GM19025 (cell line): Measurements from ENCODE around the gene ZNF653.

Experiments used
- ATAC-seq: cut with Tn5 transposase; IDR thresholded peaks from one replicate; pipeline ENCODE4 v1.9.1; 2021; ENCODE audit warnings: mild to moderate bottlenecking, low read depth, moderate library complexity; ENCODE audit not compliant: unreplicated experiment

ZNF653 gene, protein sequence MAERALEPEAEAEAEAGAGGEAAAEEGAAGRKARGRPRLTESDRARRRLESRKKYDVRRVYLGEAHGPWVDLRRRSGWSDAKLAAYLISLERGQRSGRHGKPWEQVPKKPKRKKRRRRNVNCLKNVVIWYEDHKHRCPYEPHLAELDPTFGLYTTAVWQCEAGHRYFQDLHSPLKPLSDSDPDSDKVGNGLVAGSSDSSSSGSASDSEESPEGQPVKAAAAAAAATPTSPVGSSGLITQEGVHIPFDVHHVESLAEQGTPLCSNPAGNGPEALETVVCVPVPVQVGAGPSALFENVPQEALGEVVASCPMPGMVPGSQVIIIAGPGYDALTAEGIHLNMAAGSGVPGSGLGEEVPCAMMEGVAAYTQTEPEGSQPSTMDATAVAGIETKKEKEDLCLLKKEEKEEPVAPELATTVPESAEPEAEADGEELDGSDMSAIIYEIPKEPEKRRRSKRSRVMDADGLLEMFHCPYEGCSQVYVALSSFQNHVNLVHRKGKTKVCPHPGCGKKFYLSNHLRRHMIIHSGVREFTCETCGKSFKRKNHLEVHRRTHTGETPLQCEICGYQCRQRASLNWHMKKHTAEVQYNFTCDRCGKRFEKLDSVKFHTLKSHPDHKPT

DNA sequence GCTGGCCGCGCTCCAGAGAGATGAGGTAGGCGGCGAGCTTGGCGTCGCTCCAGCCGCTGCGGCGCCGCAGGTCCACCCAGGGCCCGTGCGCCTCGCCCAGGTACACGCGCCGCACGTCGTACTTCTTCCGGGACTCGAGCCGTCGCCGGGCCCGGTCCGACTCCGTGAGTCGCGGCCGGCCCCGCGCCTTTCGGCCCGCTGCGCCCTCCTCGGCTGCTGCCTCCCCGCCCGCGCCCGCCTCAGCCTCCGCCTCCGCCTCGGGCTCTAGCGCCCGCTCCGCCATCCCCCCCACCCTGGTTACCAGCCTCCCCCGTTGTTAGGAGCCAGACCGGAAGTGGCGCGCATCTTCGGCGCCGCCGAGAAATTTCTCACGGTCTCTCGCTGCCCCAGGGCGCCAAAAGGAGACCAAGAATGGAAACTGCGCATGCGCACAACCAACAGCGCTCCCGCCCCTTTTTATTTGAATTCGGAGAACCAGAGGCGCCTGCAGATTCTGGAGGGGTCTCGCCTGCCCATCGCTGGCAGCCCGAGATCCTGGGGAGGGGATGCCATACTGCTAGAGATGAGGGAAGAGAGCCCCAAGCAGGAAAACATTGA is at the start of gene ZNF653:
Gene ZNF653 (minus strand): TSS at position 336 of the 597 bp plus-strand sequence. CDS start 53 bp downstream, at position 283.
- ATAC-seq, result peak; percentile 47

DNA sequence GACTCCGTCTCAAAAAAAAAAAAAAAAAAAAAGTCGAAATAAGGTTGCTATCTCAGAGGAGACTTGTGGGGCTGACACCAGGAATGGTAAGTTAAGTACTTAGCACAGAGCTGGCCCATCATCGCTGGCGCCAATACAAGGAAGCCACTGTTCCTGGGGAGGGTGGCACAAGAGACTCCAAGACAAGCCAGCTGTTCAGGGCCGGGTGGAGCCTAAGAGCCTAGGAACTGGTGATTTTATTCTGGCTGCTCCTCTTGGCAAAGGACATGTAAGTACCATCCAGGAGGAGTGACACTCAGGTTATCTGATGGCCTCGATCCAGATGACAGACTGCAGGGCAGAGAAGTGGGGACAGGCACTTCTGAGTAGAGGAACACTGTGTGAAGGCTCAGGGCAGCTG is 49.6 kb upstream of the ZNF653 start:
- no peak for ATAC-seq

DNA sequence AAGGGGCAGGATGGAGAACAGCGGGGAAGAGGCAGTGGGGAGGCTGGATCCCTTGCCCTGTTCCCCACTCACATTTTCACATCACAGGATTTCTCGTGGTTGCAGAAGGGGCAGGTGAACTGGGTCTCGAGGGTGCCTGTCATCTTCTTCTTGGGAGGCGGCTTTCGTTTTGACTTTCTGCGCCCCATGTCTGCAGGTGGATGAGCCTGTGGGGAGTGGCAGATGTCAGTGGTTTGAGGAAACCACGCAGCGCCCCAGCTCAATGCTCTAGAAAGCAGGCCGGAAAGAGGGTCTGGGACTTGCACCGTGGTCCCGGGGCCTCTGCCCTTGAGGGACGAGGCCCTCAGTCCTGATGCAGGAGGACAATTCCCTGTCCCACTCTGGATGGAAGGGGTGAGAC is 48.5 kb upstream of the ZNF653 start:
- ATAC-seq, result no peak

DNA sequence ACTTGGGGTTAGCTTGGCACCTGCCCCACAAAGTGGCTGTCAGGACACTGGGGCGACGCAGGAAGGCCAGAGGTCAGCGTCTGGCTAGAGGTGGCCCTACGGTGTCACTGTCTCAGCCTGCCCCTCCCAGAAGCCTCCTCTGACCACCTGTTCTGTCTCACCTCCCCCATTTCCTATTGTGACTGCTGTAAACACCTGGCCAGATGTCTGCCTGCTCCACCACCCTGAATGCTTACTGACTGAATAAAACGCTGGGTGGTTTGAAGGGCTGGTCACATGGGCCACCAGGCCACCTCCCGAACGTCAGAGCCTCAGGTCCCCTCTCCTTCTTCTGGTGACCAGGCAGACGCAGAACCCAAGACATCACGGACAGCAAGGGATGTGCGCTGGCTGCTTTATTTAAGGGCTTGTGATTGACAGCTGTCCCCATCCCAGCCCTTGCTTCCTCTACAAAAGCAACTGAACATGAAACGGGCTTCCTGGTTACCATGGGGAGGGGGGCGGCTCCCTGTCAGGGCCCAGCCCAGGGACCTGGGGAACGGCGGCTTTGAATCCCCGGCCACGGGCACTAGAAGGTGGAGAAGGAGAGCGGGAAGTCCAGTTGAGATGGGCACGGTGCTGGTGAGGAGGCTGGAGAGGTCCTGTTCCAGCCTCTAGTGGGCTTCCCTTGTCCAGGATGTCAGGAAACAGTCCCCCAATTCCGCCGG is 47.2 kb upstream of the ZNF653 start:
- ATAC-seq, result no peak

DNA sequence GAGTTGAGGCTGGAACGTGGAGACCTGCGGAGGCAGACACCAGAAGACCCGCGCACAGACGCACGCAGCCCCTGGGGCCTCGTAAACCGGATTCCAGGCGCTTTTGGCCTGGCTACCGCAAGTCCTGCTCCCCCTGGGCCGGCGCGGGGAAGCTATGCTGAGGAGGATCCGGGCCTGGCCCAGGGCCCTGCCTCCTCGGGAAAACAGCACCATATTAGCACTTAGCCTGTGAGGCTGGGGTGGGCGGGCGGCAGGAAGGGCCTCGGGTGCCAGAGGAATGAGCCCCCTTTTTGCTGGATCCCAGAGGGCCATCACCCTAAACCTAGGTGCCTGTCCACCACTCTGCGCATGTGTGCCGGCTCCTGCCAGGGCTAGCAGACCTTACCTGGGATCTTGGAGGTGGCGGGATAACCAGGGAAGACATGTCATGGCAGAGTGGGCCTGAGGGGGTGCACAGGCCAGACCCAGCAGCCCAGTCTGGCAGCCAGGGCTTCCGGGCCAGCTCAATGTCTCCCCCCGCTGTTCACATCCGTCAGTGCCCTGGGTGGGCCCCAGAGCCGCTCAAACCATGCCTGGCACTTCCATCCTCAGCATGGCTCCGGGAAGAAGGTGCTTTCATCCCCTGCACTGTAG is 46.1 kb upstream of the ZNF653 start:
- no peak for ATAC-seq

DNA sequence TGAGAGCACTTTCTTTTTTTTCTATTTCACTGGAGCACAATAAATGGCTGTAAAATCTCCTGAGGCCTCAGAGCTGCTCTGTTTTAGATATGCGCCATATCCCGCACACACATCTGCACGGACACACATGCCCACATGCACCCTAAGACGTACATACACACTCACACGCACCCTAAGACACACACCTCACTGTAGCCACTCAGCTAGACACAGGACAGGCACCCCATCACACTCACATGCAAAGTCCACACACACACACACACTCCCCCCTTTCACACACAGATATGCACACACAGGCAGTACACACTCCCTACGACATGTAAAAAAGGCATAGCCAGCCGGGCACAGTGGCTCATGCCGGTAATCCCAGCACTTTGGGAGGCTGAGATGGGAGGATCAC is 44.6 kb upstream of the ZNF653 start:
- ATAC-seq, result no peak

DNA sequence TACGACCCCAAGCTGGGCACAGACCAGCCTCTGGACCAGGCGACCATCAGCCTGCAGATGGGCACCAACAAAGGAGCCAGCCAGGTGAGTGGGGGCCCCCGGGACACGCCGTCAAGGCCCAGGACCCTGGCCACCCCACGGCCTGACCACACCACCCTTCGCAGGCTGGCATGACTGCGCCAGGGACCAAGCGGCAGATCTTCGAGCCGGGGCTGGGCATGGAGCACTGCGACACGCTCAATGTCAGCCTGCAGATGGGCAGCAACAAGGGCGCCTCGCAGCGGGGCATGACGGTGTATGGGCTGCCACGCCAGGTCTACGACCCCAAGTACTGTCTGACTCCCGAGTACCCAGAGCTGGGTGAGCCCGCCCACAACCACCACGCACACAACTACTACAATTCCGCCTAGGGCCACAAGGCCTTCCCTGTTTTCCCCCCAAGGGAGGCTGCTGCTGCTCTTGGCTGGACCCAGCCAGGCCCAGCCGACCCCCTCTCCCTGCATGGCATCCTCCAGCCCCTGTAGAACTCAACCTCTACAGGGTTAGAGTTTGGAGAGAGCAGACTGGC is 43.8 kb upstream of the ZNF653 start:
- ATAC-seq, result no peak

DNA sequence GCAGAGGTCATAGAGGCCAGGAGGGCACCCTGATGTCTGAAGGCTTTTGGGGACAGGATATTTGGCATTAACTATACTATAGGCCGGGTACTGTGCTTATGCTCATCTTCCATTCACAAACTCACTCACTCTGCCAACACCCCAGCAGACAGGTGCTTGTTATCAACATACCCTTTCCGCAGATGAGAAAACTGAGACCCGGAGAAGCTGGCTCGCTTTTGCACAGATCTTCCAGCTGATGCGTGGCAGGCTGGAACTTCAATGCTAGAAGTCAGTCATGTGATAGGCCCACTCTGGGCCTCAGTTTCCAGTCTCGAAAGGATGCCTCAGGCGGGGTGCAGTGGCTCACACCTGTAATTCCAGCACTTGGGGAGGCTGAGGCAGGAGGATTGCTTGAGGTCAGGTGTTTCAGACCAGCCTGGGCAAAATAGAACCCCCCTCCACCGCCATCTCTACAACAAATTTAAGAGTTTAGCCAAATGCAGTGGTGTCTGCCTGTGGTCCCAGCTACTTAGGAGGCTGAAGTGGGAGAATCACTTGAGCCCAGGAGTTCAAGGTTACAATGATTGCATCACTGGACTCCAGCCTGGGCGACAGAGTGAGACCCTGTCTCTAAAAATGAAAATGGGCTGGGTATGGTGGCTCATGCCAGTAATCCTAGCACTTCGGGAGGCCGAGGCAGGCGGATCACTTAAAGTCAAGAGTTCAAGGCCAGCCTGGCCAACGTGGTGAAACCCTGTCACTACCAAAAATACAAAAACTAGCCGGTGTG is 42.5 kb upstream of the ZNF653 start:
- no peak for ATAC-seq

DNA sequence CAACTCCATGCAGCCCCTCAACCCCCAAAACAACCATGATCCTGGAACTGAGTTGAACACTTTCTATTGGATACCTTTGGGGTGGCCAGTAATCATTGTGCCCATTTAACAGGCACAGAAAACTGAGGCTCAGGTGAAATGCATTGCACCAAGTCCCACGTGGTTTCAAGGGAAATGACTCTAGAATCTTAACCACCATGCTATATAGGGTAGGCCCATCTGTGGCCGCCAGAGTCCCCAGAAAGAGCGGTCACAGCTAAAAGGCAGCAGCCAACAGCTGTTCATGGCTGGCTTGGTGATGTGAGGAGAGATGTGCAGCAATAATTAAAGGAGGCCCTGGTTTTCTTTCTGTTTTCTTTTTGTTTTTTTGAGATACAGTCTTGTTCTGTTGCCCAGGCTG is 35.6 kb upstream of the ZNF653 start:
- ATAC-seq, result no peak

DNA sequence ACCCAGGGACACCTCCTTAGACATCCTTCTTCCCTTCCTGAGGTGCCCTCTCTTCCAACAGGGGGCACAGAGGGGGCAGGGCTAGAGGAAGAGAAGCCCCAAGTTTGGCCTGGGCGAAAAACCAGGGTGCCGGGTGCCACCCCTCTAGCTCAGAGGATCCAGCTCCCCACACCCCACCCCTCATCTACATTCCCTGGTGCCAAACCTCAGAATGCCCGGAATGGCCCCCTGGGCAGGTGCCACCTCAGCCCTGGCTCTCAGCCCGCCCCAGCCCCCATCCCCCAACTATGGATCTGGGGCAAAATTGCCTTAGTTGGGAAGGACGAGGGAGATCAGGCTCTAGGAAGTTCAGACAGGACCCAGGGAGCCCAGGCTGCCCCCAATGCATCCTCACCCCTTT is 35.0 kb upstream of the ZNF653 start:
- no peak for ATAC-seq

DNA sequence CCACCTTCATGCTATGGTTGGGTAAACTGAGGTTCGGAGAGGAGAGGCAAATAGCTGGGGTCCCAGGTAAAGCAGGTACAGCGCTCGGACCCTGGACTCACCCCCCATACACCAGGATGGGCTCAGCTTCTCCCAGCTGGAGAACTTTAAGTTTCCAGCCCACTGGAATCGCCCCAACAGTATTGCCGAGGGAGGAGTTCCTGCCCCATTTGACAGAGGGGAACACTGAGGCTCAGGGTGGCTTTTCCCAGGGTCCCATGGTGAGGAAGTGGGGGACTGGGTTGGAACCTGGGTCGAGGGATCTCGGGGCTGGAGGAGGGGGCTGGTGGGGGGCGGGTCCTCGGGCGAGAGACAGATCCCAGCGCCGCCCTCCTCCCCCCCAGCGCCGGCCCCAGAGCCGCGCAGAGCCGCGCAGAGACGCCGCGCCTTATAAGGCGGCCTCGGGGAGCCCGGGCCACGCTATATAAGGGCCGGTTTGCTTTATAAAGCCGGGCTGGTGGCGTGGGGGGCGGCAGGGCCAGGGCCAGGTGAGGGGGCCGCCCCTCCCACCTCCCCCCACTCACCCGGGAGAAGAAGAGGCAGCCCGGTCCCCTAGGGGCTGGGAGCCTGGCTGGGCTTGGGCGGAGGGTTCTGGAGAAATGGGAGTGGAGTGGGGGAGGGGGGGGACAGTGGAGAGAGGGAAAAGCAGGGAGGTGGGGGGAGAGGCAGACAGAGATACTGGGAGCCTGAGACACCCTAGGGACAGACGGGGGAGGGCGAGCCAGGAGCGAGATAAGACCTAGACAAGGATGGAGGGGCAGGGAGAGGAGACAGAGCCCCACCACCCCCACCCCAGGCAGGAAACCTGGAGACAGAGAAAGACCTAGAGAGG is 34.1 kb upstream of the ZNF653 start:
- no peak for ATAC-seq

DNA sequence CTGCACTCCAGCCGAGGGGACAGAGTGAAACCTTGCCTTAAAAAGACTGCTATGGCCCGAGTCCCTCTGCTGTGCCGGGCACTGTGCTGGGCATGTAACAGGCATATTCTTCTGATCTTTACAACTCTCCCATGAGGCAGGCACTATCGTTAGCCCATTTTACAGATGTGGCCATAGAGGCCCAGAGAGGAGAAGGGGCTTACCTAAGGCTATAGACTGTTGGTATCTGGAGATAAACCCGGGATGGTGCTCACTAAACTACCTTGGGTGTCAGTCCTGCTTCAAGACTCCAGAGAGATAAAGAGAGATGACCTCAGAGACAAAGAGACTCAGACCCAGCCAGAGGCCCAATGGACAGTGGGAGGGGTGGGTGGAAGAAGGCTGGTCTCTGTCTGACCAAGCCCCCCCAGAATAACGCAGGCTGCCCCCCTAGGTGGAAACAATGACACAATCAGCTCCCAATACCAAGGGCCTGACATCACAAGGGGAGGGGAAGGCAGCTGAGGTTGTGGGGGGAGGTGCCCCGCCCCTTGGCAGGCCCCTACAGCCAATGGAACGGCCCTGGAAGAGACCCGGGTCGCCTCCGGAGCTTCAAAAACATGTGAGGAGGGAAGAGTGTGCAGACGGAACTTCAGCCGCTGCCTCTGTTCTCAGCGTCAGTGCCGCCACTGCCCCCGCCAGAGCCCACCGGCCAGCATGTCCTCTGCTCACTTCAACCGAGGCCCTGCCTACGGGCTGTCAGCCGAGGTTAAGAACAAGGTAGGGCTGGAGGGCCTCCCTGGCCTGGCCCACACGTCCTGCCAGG is 32.8 kb upstream of the ZNF653 start, which contains the start of gene CNN1:
Gene CNN1 (plus strand): TSS at position 620 of the 805 bp plus-strand sequence. CDS start 77 bp downstream, at position 697.
- no peak for ATAC-seq

DNA sequence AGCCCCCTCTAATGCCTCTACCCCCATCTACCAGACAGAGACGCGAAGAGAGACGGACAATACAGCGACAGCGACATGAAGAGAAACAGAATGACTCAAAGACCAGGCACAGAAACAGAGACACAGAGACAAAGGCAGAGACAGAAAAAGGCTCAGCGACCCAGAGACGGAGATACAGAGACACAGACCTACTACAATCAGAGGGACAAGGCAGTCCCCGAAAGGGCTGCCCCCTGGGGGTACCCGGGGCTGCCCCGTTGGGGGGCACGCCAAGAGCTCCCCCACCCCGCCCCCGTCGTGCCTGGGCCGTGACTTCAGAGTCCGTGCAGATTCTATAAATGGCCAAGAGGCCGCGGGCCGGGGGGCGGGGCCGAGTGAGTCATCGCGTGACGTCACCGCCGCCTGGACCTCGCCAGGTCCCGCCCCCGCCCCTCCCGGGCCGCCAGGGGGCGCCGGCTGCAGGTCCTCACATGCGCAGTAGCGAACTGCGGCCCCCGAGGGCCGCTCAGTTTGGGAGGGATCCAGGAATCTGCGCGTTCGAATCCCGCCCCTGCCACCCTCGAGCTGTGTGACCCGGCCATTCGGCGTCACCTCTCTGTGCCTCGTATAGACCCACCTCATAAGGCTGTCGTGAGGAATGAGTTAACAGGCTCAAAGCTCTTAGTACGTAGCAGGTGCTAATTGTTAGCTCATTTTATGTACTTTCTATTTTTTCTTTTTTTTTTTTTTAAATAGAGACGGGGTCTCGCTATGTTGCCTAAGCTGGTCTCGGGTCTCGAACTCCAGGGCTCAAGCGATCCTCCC is 30.4 kb upstream of the ZNF653 start:
- peak; percentile 60 for ATAC-seq

DNA sequence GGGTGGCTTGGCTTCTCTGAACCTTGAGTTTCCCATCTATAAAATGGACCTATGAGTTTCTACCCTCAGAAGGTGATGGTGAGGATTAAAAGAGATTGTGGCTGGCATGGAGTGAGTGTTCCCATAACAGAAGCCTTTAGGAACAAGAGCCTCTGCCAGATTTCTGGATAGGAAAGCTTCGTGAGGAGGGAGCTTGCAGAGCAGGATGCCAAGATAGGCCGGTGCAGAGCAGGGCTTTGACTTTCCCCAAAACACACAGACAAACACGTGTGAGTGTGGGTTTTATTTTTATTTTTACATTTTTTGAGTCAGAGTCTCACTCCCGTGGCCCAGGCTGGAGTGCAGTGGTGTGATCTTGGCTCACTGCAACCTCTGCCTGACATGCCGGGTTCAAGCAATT is 29.3 kb upstream of the ZNF653 start:
- no peak for ATAC-seq

DNA sequence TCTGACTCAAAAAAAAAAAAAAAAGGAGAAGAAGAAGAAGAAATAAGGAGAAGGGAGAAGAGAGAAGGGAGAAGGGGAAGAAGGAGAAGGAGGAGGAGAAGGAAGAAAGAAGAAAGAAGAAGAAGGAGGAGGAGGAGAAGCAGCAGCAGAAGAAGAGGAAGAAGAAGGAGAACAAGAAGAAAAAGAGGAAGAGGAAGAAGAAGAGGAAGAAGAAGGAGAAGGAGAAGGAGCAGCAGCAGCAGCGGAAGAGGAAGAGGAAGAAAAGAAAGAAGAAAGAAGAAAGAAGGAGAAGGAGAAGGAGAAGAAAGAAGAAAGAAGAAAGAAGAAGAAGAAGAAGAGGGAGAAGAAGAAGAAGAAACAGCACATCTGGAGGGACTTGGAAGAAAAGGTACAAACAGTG is 28.9 kb upstream of the ZNF653 start:
- no peak for ATAC-seq

DNA sequence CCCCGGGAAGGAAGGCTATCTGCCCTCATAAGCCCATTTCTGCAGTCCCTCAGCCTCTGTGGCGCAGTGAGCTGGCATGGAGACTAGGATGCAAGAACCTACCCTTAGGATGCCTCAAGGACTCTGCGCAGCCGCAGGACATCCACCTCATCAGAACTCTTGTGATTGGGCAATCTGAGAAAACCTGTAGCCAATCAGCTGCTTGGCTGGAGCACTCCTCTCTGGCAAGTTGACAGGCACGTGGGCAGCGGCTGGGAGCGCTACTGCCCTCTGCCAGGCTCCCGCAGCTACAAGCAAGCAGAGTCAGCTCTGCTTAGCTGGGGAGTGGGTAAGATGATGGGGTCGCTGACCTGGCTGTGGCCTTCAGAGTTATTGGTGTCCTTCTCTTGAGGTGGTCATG is 24.8 kb upstream of the ZNF653 start:
- ATAC-seq, result no peak
